ENCODE data around the gene GCA.

DNA sequence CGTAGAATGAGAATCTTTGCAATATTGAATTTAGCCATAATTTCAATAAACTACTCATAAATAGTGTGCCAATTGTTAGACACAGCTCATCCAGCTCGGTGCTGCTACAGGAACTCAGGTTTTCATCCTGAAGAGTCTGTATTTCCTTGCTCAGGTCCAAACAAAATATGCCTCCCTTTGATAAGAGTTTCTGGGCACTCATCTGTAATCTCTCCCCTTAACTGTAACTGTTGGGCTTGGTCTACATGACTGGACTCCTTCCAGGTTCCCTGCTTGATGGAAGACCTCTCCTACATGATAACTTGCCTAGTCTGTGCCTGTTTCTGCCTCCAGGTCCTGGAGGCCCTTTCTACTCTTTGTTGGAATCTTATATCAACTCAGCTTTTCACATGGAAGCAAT, 57.9 kb downstream of the GCA start:
- TF ChIP-seq POLR2A (IDR thresholded peaks at IDR 0.05; ENCODE audit: low read length), result no peak
- TF ChIP-seq GATA1 (IDR thresholded peaks at IDR 0.05; ENCODE audit: low read depth, low read length), result no peak
